GM12864 (cell line): ENCODE measurements around the gene GFOD1.

Source experiments
- DNase-seq: peaks from one replicate; pipeline ENCODE4 v3.0.0-alpha.2; 2011; ENCODE audit warnings: low read depth
- H3K4me3 ChIP-seq: 2 replicates; pipeline ENCODE4 v1.5.1; 2011; ENCODE audit warnings: mild to moderate bottlenecking, low read depth, low read length, control low read depth
- CTCF ChIP-seq: IDR thresholded peaks from 2 replicates; pipeline ENCODE4 v1.5.1; 2011; ENCODE audit warnings: low read depth, mild to moderate bottlenecking, moderate library complexity, low read length, control low read depth, inconsistent platforms; ENCODE audit errors: missing control alignments

The GFOD1 gene

DNA sequence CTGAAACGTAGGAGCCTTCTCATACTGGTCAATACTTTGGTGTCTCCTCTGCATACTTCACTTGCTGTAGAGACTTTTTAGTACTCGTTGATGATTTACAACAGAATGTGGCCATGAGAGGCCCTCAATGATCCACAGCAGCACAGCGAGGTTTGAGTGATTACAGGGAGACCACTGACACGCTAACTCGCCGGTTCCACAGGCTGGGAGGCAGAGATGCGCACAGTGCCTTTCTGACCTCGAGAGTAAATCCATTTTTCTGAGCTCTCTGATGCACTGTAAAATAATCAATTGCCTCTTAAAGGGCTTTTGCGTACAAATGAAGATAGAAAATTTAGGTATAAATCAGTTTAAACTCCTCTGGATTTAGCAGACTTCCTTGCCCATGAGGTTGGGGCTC is 102.9 kb downstream of the GFOD1 start:
- no peak for TF ChIP-seq CTCF
- no peak overlapping the region for H3K4me3 ChIP-seq
- DNase-seq: no peak

GRCh38 chr6:13383328-13384163 is 103.9 kb downstream of the GFOD1 start:
- H3K4me3 ChIP-seq: no peak overlapping the region
- peak; percentile 69 for DNase-seq
- TF ChIP-seq CTCF: peak; percentile 39

DNA sequence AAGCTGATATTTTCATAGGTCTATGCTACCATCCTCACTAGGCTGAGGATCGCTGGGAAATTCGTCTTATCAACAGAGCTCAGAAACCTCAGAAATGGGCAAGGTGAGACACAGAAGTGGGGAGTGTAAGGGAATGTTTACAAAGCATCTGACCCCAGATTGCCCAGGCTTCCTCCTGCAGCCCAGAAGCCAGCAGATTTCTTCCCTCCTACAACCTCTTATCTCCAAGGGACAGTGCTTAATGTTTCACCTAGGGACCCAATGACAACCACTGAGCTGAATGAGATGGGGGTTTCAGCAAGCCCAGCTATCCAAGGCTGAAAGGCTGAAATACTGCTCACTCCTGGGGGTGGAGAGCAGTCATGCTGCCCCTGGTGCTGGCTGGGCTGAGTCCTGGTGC is 106.6 kb downstream of the GFOD1 start:
- DNase-seq: no peak
- no peak overlapping the region for H3K4me3 ChIP-seq
- TF ChIP-seq CTCF: no peak

GRCh38 chr6:13378669-13379590 is 108.5 kb downstream of the GFOD1 start:
- no peak overlapping the region for H3K4me3 ChIP-seq
- DNase-seq: no peak
- TF ChIP-seq CTCF: no peak

GRCh38 chr6:13377054-13377758 is 110.2 kb downstream of the GFOD1 start:
- no peak overlapping the region for H3K4me3 ChIP-seq
- no peak for TF ChIP-seq CTCF
- DNase-seq: no peak

DNA sequence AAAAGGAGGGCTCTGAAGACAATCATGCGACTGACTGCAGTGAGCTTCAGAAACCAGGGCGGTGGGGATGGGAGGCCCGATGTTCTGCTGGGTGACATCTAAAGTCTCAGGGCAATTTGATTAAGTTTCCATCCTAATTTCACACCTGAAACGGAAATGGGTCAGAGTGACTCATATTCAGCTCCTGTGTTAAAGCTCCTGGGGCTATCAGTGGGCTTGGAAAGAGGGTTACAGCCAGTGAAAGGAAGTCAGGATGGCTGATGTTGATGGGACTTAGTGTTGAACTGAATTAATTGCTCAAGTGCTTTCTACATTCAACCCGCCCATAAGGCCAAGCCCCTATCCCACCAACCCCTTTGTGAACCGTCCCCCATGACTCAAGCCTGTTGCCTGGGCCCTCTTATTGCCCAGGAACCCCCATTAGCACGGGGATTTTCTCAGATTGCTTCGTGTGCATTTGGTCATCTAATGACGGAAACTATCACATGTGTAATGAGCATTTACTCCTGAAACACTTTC is 112.0 kb downstream of the GFOD1 start:
- H3K4me3 ChIP-seq: no peak overlapping the region
- no peak for TF ChIP-seq CTCF
- peak; percentile 65 for DNase-seq
